CD4-positive, alpha-beta T cell treated with Interleukin-1 beta for 1 hour (primary cell): ENCODE results near the gene CYCS.
"Not testable (repeated sequence)": the region's sequence is repeated elsewhere in the genome, so short reads cannot be mapped to it uniquely, and the experiment has no call there.

Source experiments
- DNase-seq, 2 donors: peaks; one replicate each; pipeline ENCODE4 v3.0.0-alpha.2; 2020 to 2022

CYCS gene

GRCh38 chr7:25118048-25118753 is 6.9 kb downstream of the CYCS start:
- DNase-seq, result no peak

GRCh38 chr7:25117226-25118047 is 7.6 kb downstream of the CYCS start:
- peak; percentile 18 to 39 for DNase-seq

GRCh38 chr7:25116621-25117020 is 8.4 kb downstream of the CYCS start:
- no peak for DNase-seq

GRCh38 chr7:25110514-25110913 is 14.5 kb downstream of the CYCS start:
- DNase-seq, result not testable (repeated sequence)

GRCh38 chr7:25109276-25109675 is 15.8 kb downstream of the CYCS start:
- no peak for DNase-seq

- no peak for DNase-seq
Measured at GRCh38 chr7:25105911-25106310, 19.1 kb downstream of the CYCS start.

- DNase-seq, result no peak
Measured at GRCh38 chr7:25103773-25104172, 21.3 kb downstream of the CYCS start.

GRCh38 chr7:25101817-25102216 is 23.2 kb downstream of the CYCS start:
- DNase-seq, result no peak

- peak; percentile 67 to 71 for DNase-seq
Measured at GRCh38 chr7:25098096-25099046, 26.7 kb downstream of the CYCS start.

- no peak for DNase-seq
Measured at GRCh38 chr7:25095516-25096345, 29.3 kb downstream of the CYCS start.

- DNase-seq, result peak; percentile 73 to 79
Measured at GRCh38 chr7:25093268-25093826, 31.7 kb downstream of the CYCS start.

- no peak for DNase-seq
Measured at GRCh38 chr7:25091779-25092178, 33.3 kb downstream of the CYCS start.

- no peak for DNase-seq
Measured at GRCh38 chr7:25091176-25091575, 33.9 kb downstream of the CYCS start.

GRCh38 chr7:25090374-25090773 is 34.7 kb downstream of the CYCS start:
- no peak for DNase-seq

- peak in 1 of 2 donors; percentile 4 for DNase-seq
Measured at GRCh38 chr7:25087855-25088254, 37.2 kb downstream of the CYCS start.

GRCh38 chr7:25084821-25085220 is 40.2 kb downstream of the CYCS start:
- no peak for DNase-seq

GRCh38 chr7:25083201-25083600 is 41.9 kb downstream of the CYCS start:
- DNase-seq, result no peak

- DNase-seq, result not testable (repeated sequence)
Measured at GRCh38 chr7:25082041-25082440, 43.0 kb downstream of the CYCS start.

GRCh38 chr7:25077096-25077495 is 48.0 kb downstream of the CYCS start:
- DNase-seq, result no peak

- DNase-seq, result no peak
Measured at GRCh38 chr7:25075459-25075858, 49.6 kb downstream of the CYCS start.

- no peak for DNase-seq
Measured at GRCh38 chr7:25073451-25073850, 51.6 kb downstream of the CYCS start.
